ENCODE data around the gene PRMT2.
A peak's percentile ranks its signal among the peaks of the same experiment; 100 is the strongest.
"Not testable (repeated sequence)": the region's sequence is repeated elsewhere in the genome, so short reads cannot be mapped to it uniquely, and the experiment has no call there.

Gene PRMT2

DNA sequence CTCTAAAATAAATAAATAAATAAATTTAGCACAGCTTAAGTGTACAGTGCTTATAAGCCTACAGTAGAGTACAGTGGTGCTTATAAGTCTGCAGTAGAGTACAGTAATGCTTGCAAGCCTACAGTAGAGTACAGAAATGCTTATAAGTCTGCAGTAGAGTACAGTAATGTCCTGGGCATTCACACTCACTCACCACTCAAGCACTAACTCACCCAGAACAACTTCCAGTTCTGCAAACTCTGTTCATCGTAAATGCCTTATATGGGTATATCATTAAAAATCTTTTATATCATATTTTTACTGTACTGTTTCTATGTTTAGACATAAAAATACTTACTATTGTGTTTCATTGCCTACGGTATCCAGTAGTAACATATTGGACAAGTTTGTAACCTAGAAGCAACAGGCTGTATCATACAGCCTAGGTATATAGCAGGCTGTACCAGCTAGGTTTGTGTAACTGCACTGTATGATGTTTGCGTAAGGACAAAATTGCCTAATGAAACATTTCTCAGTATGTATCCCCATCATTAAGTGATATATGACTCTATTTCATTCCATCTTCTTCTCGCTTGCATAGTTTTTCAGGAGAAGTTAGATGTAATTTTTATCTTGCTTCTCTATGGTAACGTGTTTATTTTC lies 16.6 kb upstream of the PRMT2 start:
- DNase-seq, result no peak

DNA sequence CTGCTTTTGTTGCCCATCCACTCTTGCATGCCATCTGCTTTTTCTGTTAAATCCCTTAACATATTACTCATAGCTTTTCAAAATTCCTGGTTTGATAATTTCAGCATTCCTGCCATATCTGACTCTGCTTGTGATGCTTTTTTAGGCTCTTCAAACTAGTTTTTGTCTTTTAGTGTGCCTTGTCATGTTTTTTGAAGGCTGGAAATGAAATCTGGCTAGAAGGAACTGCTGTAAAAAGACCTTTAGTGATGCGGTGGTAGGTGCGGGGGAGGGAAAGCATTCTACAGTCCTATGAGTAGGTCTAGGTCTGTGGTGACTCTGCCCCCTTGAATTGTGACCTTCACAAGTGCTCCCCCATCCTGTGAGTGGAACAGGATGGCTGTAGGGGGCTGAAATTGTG lies 15.6 kb upstream of the PRMT2 start:
- DNase-seq, result no peak

DNA sequence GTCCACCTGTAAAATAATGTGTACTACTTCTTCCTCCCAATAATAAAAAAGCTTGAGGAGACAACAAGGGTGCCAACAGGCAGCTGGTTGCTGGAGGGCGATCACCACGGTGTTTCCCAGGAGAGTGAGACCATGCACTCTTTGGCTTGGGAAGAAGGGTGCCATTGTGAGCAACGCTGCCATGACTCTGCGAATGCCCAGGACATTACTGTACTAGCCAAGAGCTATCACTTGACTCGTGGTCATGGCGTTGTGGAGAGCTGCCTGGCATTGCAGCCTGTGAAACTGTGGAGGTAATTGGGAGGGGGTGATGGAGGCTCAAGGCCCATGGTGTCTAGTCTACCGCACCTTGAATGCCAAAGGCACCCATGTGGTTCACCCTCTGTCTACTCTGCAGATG lies 14.6 kb upstream of the PRMT2 start:
- no peak for DNase-seq

DNA sequence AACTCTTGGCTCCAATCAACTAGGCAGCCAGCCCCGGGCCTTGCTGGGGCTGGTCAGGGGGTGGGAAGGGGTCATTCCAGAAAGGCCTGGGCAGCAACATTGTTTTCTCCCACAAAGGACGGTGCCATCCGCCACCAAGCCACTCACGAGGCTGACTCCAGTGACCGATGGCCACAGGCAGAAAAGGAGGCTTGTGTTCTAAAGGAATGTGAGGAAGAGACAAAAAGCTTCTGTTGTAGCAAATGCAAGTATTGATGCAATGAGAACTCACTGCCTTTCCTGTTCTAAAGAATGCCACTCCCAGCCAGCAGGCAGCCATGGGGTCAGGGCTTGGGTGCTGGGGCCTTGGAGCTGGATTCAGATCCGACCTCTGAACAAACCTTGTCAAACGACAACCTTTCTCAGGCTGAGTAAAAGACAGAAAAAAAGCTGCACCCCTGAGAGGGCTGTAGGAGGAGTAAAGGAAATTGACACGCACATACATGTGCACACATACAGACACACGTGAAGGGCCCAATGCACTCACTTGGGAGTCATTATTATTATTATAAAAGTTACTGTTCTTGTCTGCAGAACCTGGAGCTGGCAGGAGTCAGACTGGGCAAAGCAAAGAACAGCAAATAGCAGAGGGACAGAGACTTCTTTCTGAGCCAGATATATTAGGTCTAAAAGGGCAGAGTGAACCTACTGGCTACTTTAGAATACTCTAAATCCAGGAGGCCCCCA lies 13.9 kb upstream of the PRMT2 start:
- DNase-seq, result no peak

DNA sequence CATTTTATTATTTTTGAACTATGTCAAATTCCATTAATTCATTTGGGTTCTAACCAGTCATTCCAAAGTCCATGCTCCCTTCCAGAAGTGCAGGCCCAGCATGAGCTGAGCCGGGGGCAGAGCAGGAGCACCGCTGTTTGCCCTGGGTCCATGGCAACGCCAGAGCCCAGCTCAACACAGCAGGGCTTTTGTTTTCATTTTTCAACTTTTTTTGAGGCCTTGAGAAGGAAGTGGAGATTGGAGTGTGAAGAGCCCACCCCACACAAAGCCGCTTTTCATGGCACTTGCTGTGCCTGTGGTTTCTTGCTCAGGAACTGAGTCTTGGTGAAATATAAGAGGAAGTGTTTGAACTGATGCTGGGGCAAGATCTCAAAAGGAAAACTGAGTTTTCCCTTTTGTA lies 13.2 kb upstream of the PRMT2 start:
- peak; percentile 68 to 75 for DNase-seq

DNA sequence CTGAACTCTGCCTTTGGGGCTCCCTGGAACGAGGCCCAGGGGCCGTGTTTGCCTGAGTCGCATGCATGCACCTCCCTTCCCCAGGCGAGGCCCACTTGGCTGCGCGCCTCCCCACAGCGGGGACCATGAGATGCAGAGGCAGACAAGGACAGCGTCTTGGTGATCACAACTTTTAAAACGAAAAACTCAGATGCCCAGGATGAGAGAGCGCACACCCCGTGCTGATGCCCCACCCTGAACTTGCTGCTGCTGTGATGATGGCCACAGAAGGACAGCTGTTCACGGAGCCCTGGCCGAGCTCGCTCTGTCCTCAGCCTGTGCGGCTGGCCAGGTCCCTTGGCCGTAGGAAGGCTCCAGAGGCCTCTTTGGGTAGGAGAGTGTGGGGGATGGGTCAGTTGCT lies 11.4 kb upstream of the PRMT2 start:
- DNase-seq, result no peak

DNA sequence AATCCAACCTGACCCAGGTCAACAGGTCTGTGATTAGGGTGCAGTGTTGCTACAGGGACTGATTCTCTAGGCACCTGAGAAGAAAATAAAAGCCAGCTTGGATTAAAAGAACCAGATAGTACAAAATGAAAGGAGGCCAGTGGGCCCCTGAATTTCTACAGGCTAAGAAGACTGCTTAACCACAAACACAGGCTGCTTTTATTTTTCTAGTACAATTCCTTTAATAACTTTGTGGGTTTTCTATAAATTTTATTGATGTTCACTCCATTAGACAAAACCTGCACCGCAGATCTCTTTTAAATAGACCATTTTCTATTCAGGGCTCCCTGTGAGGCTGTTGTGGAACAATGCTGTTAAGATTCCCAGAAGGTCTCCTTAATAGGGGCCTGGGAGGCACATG lies 9.7 kb upstream of the PRMT2 start:
- no peak for DNase-seq

DNA sequence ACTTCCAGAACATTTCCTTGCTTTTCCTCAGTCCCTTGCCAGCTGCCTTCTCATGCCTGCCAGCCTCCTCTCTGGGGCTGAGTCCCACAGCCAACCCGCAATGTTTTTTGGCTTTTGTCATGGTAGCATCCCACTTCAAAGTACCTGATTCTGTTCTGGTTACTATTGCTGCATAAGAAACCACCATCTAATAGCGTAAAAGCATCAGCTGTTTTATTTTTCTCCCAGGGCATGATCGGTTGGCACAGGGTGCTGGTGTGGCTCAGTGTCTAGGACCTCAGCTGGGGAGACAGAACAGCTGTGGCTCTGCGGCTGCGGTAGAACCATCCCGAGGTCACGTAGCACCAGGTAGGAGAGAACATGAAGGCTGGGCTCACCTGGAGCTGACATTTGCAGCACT lies 8.9 kb upstream of the PRMT2 start:
- DNase-seq, result peak; percentile 47 to 54

DNA sequence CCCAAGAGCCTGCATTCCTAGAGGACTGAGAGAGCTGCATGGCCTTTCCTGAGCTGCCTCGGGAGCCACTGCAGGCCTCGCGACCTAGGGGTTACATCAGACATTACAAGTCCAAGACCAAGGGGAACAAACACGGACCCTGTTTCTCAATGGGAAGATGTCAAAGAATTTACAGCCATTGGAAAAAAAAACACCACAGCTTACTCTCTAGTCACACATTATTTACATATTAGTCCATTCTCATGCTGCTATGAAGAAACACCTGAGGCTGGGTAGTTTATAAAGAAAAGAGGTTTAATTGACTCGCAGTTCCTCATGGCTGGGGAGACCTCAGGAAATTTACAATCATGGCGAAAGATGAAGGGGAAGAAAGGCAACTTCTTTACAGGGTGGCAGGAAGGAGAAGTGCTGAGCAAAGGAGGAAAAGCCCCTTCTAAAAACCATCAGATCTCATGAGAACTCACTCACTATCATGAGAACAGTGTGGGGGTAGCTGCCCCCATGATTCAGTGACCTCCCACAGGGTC lies 8.4 kb upstream of the PRMT2 start:
- no peak for DNase-seq

DNA sequence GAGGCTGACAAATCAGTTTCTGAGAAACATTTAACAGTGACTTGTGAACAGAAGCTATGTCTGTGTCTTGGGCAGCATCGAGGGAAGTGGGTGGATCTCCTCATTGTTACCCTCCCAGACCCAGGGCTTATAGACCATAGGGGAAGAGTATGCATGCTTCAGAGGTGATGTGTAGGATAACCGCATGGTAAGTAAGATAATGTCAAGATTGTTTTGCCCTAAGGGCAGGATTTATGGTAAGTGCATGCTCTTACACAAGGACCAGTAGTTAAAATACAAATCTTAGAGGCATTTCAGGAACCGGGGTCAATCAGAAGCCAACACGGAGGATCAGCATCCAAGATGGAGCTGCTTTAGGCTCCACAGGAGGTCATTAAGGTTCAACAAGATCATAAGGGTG lies 7.7 kb upstream of the PRMT2 start:
- DNase-seq, result no peak

DNA sequence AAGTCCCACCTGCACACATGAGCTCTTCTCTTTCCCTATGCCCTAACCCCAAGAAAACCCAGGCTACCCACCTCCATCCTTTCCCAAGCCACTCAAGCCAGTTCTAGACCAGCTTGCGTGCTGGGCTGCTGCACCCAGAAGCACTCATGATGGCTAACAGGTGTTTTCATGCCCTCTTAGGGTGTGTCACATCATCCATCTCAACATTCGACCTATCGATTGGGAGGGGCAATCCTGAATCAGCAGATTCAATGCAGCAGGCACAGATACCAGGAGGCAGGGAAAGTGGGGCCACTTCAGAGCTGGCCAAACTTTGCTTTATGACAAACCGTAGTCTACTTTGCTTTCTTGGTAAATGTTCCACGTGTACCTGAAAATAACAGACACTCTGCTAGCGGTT lies 6.6 kb upstream of the PRMT2 start:
- DNase-seq, result no peak

DNA sequence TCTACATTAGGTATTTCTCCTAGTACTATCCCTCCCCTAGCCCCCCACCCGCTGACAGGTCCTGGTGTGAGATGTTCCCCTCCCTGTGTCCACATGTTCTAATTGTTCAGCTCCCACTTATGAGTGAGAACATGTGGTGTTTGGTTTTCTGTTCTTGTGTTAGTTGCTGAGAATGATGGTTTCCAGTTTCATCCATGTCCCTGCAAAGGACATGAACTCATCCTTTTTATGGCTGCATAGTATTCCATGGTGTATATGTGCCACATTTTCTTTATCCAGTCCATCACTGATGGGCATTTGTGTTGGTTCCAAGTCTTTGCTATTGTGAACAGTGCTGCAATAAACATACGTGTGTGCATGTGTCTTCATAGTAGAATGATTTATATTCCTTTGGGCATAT lies 4.6 kb upstream of the PRMT2 start:
- not testable (repeated sequence) for DNase-seq

DNA sequence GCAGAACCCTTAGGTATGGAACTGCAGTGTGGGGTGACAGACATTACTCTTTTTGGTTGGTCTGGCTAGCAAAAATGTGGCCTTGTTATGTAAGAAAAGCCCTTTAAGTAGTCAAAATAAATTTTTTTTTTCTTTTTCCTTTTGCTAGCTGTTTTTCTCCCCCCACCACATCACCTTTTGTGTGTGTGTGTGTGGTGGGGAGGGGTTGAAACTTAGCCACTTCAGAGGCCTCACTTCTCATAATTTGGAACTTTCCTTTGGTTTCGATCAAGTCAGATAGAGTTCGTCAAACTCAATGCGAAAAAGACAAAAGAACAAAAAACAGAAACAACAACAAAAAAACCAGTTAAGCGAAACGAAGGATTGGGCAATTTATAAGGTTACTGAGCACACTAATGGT lies 1.9 kb upstream of the PRMT2 start:
- peak; percentile 68 to 77 for DNase-seq

DNA sequence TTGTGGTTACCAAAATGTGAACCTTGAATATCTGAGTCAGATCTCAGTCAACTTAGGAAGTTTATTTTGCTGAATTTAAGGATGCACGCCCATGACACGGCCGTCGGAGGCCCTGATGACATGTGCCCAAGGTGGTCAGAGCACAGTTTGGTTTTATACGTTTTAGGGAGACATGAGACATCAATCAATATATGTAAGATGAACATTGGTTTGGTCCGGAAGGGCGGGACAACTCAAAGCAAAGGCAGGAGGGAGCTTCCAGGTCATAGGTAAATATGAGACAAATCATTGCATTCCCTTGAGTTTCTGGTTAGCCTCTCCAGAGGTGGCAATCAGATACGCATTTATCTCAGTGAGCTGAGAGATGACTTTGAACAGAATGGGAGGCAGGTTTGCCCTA lies 1.0 kb upstream of the PRMT2 start:
- no peak for DNase-seq

DNA sequence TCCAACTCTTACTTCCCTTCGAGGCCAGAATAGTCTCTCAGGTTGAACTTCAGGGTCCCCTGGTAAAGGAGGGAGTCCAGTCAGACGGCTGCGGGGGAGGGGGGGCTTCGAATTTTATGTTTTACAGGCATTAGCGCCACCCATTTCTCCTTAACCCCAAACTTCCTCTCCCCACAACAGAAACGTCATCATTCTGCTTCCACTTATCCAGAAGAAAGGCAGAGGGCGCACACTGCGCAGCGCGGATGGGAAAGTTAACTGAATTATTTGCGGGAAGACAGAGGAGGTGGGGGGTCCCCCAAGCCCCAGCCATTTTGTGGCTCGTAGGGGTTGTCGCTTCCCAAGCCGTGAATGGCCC lies 529 bp upstream of the PRMT2 start:
- DNase-seq, result peak; percentile 65 to 71

DNA sequence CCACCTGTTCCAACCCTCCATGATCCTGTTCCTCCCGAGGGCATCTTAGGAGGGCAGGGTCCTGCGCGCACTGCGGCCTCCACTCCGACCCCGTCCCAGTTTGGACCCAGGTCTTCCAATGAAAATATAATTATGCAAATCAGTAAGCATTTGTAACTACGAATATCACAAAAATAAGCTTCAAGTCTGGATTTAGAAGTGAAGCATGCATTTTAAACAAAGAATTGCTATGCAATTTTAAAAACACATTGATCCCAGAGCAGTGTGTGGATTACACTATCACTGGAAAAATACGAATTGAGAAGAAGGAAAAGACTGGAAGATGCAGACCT lies 673 bp downstream of the PRMT2 start:
- no peak for DNase-seq

DNA sequence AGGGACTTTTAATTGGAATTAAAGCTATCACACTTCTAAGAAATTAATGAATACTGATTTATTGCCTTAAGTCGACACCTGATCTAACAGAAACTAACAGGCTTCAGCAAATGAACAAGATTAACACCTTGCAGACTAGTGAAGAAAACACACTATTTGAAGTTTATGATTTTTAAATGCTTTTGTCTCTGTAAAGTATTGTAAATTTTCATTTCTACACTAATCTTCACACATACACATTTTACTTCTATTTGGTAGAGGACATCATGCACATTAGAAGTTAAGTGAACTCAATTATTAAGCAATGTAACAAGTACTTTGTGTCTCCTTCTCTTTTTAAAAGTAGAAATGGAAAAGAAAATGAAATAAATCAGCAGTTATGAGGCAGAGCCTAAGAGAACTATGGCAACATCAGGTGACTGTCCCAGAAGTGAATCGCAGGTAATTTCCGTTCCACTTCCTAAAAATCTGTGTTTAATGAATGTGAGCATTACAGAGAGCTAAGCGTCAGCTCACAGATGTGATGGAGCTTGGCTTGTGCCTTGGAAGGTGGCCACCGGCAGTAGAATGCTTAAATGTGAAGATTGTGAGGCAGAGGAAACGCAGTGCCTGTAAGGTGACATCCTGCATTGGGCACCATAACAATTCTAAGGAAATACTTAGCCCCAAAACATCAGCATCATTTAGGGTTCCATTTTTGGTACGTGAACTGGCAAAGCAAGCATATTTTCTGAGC lies 1.2 kb downstream of the PRMT2 start:
- peak in 1 of 2 donors; percentile 41 for DNase-seq

DNA sequence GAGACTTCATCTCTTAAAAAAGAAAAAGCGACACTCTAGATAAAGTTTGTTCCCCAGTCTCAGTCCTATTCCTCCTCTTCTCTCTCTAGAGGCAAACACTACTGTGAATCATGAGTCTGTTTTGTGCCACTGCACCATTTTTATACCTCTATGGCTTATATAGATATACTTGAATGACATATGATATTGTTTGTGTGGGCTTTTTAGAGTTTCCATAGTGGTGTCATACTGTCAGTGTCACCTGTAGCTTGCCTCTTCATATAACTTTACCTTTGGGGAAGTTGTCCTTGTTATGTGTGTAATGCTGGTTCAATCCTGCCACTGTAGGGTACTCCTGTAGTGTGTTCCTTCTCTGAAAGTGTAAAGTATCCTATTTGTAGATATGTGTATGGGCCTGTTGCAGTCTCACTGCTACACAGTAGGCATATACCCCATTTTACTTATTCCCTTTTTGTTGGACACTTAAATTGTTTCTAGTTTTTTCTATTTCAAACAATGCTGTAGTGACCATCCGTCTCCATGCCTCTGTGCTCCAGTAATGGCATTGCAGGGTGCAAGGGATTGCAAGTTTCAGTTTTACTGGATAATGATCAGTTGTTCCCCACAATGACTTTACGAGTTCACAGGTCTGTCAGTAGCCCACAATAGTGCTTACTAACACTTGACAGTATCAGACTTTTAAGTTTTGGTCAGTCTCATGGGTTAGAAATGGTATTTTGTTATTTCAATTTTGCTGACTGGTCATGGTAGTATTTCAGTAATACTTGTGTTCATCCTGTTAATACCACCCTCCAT lies 2.7 kb downstream of the PRMT2 start:
- DNase-seq, result no peak

DNA sequence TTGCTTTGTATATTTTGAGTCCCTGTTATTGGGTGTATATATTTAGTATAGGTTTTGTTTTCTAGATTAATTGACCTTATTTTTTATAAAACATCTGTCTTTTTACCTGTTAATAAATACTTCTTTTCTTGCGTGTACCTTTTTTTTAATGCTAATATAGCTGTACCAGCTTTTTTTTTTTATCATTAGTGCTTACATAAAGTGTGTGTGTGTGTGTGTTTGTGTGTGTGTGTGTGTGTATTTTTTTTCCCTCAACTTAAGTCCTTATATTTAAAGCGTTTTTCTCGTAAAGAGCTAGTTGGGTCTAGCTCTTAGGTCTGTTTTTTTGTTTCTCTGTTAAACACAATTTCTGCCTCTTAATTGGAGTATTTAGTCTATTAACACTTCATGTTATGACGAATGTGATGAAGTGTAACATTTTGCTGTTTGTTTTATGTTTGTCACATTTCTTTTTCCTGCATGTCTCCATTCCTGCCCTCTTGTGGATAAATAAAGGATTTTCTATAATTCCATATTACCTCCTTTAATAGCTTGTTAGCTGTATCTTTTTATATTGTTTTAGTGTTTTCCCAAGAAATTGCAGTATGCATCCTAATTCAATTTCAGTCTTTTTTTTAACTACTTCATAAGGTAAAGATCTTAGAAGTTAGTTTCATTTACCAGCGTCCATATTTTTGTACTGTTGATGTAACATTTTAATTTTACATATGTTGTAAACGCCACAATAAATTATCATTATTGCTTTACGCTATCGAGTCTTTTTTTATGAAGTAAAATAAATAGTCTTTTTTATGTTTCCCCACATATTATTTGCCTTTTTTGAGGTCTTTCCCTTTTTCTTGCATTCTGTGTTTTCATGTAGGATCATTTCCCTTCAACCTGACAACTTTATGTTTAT lies 4.3 kb downstream of the PRMT2 start:
- DNase-seq, result peak in 1 of 2 donors; percentile 45

DNA sequence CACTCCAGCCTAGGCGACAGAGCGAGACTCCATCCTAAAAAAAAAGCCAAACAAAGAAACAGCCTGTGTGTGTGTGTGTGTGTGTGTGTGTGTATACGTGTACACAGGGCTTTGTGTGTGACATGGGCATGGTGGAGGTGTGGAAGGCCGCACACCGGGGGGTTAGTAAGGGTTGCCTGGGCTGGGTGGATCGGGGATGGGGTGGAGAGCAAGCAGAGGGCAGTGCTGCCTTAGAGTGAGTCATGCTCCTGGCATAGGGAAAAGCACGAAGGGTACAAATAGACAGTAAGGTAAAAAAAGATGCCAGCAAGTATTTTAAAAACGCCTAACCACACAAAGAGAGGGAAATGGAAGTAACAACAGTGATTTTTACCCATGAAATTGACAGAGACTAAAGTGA lies 6.2 kb downstream of the PRMT2 start:
- no peak for DNase-seq

DNA sequence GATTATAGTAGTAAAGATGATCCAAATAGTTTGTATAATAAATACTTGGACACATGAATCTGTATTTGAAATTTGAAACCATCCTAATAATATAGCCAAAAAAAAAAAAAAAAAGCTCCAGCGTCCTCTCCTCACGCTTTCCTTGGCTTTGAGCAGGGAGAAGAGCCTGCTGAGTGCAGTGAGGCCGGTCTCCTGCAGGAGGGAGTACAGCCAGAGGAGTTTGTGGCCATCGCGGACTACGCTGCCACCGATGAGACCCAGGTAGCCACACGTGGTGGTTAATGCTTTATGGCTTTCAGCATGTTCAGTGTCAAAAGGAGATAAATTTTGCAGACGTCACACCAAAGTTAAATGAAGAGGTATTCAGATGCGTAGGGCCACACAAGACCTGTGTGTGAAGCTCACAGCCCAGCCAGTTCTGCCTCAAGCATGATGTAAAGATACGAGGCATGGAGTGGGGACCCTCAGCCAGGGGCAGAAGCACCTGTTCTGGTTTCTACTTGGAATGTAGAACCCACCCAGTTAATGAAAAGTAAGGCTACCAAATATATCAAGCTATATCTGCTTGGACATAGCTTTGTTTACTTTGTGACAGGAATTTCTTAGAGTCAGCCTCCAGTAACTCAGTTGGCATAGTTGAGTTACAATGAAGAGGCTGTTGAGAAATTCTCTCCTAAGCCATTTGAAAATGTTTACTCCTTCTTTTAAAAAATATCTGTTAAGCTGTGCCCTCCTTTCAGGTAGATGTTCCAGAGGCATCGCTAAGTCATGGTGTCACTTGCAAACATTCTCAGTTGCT lies 8.1 kb downstream of the PRMT2 start:
- DNase-seq, result no peak
